Measurements from ENCODE around the gene SLCO3A1.
A peak's percentile ranks its signal among the peaks of the same experiment; 100 is the strongest.

Gene SLCO3A1

GRCh38 chr15:92122259-92122658 lies 268.8 kb downstream of the SLCO3A1 start:
- no peak for DNase-seq (ENCODE audit: low read depth in 2 of 2)

GRCh38 chr15:92123962-92124656 lies 270.6 kb downstream of the SLCO3A1 start:
- no peak for DNase-seq (ENCODE audit: low read depth in 2 of 2)

GRCh38 chr15:92124657-92125010 lies 271.1 kb downstream of the SLCO3A1 start:
- DNase-seq (ENCODE audit: low read depth in 2 of 2): no peak

- DNase-seq (ENCODE audit: low read depth in 2 of 2): no peak
Measured at GRCh38 chr15:92128788-92129187, 275.3 kb downstream of the SLCO3A1 start.

GRCh38 chr15:92130244-92130643 lies 276.7 kb downstream of the SLCO3A1 start:
- DNase-seq (ENCODE audit: low read depth in 2 of 2): no peak

GRCh38 chr15:92130906-92131305 lies 277.4 kb downstream of the SLCO3A1 start:
- DNase-seq (ENCODE audit: low read depth in 2 of 2): no peak

GRCh38 chr15:92132982-92133755 lies 279.7 kb downstream of the SLCO3A1 start:
- no peak for DNase-seq (ENCODE audit: low read depth in 2 of 2)

- DNase-seq (ENCODE audit: low read depth in 2 of 2): no peak
Measured at GRCh38 chr15:92140796-92141195, 287.3 kb downstream of the SLCO3A1 start.

GRCh38 chr15:92141607-92142006 lies 288.1 kb downstream of the SLCO3A1 start:
- no peak for DNase-seq (ENCODE audit: low read depth in 2 of 2)

- no peak for DNase-seq (ENCODE audit: low read depth in 2 of 2)
Measured at GRCh38 chr15:92142242-92143232, 289.0 kb downstream of the SLCO3A1 start.

GRCh38 chr15:92143765-92144164 lies 290.3 kb downstream of the SLCO3A1 start:
- DNase-seq (ENCODE audit: low read depth in 2 of 2): no peak

- no peak for DNase-seq (ENCODE audit: low read depth in 2 of 2)
Measured at GRCh38 chr15:92146511-92147150, 293.1 kb downstream of the SLCO3A1 start.

- no peak for DNase-seq (ENCODE audit: low read depth in 2 of 2)
Measured at GRCh38 chr15:92149029-92149428, 295.5 kb downstream of the SLCO3A1 start.

GRCh38 chr15:92149465-92149864 lies 296.0 kb downstream of the SLCO3A1 start:
- DNase-seq (ENCODE audit: low read depth in 2 of 2): no peak

GRCh38 chr15:92151168-92151567 lies 297.7 kb downstream of the SLCO3A1 start:
- no peak for DNase-seq (ENCODE audit: low read depth in 2 of 2)

GRCh38 chr15:92151741-92152140 lies 298.2 kb downstream of the SLCO3A1 start:
- no peak for DNase-seq (ENCODE audit: low read depth in 2 of 2)

- DNase-seq (ENCODE audit: low read depth in 2 of 2): no peak
Measured at GRCh38 chr15:92152983-92153382, 299.5 kb downstream of the SLCO3A1 start.

GRCh38 chr15:92153620-92154019 lies 300.1 kb downstream of the SLCO3A1 start:
- DNase-seq (ENCODE audit: low read depth in 2 of 2): no peak

GRCh38 chr15:92155934-92156333 lies 302.4 kb downstream of the SLCO3A1 start:
- DNase-seq (ENCODE audit: low read depth in 2 of 2): no peak

GRCh38 chr15:92157666-92158298 lies 304.3 kb downstream of the SLCO3A1 start:
- DNase-seq (ENCODE audit: low read depth in 2 of 2): no peak

- DNase-seq (ENCODE audit: low read depth in 2 of 2): peak; percentile 14 to 15
Measured at GRCh38 chr15:92158426-92158825, 304.9 kb downstream of the SLCO3A1 start.
